CD4-positive, alpha-beta T cell treated with Interleukin-21 for 1 hour (primary cell): Measurements from ENCODE around the gene ABCC11.
"Not testable (repeated sequence)": the region's sequence is repeated elsewhere in the genome, so short reads cannot be mapped to it uniquely, and the experiment has no call there.

Experiments used
- DNase-seq: peaks from one replicate; pipeline ENCODE4 v3.0.0-alpha.2; 2020

The ABCC11 gene

DNA sequence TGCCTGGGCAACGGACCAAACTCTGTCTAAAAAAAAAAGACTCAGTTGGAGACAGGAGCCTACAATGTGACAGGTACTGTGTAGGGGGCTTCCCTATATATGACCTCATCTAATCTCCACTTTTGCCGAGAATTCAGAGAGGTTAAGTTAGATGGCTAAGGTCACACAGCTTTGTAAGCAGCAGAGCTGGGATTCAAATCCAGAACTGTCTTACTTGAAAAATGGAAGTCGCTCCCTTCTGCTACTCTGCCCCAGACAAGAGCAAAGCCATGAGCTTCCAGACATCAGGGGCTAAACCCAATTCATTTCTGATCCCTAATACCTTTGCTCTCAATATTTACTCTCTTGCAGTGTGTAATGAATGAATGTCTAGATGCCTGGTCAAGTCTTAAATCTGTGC is 50.0 kb downstream of the ABCC11 start:
- no peak for DNase-seq

DNA sequence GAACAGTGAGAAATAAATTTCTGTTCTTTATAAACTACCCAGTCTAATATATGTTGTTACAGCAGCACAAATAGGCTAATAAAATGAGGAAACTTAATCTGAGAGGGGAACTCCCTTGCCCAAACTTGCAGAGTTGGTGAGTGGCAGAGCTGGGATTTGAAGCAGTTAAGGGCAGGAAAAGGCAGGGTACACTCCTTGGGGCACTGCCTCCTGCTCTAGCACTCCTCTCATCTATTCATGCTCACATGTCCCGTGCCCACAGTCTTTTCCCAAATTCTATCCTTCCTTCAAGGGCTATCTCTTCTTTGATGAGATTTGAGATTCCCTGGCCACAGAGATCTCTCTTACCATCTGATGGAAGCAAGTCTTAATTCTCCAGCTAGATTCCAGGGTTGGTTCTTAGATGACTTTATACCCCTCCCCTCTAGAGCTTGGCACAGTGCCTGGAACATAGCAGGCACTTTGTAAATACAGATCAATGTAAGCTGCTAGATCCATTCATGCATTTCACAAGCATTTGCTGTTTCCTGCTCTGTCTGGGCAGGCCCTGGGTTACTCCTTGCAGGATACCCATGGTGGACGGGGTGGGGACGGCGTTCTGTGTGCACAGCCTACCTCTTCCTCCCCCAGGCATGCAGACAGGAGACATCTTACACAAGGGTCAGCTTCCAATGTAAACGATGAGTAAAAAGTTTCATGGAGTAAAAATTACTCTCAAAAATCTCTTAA is 52.3 kb downstream of the ABCC11 start:
- DNase-seq: no peak

DNA sequence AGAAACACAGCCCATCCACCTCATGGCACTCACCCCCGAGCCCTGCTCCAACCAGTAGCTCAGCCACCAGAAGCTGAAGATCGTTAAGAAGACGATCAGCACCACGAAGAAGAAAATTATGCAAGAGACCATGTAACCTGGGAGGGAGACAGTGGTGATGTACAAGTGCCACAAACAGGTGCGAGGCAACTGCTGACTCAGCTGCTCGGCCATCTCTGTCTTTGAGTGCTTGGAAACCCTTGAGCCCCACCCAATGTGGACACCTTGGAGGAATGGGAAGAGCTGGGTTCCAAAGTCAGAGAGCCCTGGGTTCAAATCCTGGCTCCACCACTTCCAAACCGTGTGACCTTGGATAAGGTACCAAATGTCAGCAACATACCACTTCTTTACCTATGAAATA is 53.5 kb downstream of the ABCC11 start:
- no peak for DNase-seq

DNA sequence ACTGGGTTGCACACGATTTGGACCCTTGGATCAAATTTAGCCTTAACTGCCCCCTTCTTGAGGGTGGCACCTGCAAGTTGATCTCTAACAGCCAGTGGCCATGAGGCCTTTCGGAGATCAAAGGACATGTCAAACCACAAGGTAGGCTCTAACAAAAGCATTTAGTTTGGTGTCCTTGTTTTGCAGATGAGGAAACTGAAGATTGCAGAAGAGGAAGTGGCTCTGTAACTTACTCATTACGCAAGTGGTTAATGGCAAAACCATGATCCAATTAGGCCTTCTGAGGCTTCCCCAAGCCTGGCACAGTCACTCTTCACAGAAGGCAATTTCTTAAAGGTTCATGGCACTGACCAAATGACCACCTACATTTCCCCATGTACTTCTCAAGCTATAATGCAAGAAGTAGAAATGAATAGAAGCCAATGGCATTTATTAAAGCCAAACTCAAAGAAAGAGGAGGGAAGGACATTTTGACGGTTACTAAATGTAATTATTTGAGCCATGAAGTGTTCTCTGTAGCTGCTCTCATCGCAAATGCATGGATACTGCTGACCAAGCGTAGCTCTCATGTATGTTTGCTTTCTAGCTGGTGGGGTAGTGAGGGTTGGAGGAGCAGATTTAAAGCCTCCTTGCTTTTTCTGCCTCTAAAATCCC is 58.8 kb downstream of the ABCC11 start:
- DNase-seq: peak; percentile 7

DNA sequence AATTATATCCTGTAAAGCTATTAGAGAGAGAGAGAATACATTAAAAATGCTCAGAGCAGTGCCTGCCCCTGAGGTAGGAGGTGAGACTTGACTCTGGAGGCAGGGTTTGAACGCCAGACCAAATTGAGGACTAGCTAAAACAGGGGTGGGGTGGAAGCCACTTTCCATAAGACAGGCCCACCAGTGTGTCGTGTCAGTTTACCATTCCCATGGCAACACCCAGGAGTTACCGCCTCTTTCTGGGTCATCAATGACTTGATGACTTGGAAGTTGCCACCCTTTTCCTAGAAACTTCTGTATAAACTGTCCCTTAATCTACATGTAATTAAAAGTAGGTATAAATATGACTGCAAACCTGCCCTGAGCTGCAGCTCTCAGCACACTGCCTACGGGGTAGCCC is 59.6 kb downstream of the ABCC11 start:
- DNase-seq: no peak

DNA sequence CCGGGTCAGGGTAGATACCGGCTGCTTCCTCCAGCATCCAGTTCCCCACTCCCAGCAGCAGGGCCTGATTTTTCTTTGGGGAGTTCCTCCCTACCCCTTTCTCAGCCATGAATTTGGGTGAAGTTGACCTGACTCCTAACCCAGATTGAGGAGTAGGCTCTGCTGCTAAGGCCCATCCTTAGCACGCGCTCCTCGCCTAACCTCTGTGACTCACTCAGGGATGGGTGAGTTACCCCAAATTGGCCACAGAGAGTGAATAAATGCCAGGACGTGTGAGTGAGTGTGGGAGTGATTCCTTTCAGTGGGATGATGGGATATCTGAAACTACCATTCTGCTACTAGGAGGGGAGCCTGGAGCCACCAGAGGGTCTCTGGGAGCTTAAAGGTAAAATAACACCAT is 62.7 kb downstream of the ABCC11 start:
- no peak for DNase-seq

DNA sequence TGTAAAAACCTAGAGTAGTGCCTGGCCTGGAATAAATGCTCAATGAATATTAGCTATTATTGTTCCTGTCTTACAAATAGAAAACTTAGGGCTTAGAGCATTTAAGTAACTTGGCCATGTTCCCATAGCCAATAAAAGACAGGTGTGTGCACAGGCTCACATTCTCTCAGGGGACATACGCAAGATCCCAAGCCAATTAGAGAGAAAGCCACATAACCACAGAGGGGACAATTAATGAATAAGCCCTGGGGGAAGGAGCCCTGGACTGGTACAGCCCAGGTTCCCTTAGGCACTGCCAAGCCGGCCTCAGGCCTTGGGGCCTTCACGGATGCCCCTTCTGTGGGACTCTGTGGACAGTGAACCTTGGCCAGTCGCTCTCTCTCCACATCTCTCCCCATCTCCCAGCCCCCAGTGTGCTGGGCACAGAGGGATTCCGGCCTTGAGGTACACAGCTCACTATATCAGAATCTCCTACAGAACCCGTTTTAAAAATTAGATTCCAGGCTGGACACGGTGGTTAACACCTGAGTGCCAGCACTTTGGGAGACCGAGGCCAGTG is 64.3 kb downstream of the ABCC11 start:
- DNase-seq: no peak

DNA sequence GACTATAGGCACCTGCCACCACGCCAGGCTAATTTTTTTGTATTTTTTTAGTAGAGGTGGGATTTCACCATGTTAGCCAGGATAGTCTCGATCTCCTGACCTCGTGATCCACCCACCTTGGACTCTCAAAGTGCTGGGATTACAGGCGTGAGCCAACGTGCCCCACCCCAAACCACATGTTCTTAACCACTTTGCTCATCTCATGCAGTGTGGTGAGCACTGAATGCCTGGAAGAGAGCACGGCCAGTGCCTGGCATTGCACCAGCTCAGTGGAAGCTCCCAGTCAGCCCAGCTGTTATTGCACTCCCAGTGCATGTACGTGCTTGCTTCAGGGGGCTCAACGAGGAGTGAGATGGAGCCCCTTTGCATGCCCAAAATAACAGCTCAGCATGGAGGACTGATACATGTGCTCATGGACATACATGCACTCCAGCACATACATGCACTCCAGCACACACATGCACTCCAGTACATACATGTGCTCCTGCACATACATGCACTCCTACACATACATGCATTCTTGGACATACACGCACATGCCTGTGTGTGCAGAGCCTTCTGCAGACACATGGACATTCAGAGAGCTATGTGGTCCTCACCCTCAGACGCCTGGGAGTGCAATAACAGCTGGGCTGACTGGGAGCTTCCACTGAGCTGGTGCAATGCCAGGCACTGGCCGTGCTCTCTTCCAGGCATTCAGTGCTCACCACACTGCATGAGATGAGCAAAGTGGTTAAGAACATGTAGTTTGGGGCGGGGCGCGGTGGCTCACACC is 65.4 kb downstream of the ABCC11 start:
- DNase-seq: not testable (repeated sequence)

DNA sequence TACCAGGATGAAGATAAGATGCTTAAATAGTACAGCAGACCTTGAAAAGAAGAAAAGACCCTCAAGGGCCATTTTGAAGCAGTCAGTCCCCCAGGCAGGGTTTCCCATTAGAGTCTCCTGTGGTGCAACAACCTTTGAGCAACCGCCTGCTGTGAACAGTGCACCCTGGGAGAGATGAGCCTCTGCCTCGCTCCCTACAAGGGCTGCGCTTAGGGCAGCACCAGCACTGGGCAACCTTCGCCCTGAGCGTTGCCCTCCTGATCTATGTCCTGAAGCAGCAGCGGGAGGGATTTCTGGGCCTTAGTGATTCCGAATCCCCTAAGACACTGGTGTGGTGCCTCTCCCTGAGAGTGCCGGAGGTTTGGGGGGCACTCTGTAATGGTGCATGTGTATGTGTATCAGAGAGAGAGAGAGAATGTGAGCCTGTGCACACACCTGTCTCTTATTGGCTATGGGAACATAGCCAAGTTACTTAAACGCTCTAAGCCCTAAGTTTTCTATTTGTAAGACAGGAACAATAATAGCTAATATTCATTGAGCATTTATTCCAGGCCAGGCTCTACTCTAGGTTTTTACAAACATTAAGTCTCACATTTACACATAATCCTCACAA is 66.4 kb downstream of the ABCC11 start:
- no peak for DNase-seq

DNA sequence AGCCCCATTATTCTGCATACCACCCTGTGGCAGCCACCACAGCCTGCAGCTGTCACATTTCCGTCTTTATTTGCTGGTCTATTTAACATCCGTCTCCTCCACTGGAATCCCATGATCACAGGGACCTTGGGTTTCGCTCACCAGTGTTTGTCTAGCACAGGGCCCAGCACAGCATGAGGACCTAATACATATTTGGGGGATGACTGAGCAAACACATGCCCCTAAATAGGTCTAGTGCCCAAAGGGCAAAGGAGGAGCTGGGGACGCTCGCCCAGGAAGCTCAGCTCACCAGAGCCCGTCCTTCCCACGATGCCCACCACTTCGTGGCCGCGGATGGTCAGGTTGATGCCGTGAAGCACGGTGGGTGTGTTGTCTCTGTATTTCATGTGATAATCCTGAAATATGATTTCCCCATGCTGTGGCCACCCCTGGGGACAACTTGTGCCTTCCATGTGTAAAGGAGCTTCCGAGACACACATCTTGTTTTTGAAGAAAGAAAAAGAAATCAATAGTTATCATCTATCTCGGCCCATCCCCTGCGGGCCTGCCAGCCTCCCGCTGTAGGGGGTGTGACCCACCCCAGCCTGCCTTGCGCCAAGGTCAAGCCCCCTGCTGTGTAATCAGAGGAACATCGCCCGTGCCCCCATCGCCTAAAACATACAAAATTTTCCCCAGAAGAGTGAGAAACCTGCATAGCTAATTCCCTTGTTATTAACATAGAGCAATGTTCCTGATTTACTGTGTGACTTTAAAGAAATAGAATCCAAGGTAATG is 70.5 kb downstream of the ABCC11 start:
- DNase-seq: no peak

DNA sequence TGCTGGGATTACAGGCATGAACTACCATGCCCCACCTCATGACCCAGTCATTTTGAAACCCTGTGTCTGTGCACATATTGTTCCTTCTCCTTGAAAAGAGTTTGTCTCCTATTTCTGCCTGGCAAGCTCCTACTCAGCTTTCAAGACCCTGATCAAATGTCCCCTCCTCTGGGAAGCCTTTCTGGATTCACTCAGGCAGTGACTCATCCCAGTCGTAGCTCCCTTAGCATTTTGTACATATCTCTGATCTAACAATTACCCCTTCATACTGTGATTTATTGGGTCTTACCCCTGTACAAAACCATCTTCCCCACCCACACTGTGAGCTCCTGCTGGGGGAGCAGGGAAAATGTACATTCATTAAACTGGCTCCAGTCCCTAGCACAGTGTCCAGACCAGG is 73.5 kb downstream of the ABCC11 start:
- DNase-seq: no peak

DNA sequence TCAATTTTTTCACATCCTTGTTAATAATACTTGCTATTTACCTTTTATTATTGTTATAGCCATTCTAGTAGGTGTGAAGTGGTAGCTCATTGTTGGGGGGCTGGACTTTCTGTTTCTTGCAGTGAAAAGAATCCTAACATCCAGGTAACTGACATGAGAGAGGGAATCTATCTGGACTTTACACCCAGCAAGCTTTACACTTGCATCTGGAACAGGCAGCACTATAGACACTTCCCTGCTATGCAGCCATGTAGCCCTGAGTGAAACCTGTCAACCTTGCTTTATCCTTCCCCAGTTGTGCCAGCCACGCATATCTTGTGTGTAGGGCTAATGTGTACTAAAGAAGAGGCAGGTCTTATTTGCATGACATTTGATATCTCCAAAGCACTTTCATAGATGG is 74.7 kb downstream of the ABCC11 start:
- DNase-seq: no peak

DNA sequence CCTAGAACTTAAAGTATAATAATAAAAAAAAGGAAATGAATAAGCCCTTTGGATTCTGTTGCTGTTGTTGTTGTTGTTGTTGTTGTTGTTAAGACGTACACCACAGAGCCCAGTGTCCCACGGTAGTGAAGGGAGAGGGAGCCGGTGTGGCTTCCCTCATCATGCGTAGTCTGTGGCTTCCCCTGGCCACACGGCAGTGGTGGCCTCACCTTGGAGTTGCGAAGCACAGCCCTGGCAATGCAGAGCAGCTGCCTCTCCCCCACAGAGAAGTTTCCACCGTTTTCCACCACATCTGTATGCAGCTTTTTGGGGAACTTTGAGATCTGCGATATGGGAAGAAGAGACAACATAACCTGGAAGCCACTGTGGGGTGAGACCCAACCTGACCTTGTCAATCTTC is 77.4 kb downstream of the ABCC11 start:
- no peak for DNase-seq

DNA sequence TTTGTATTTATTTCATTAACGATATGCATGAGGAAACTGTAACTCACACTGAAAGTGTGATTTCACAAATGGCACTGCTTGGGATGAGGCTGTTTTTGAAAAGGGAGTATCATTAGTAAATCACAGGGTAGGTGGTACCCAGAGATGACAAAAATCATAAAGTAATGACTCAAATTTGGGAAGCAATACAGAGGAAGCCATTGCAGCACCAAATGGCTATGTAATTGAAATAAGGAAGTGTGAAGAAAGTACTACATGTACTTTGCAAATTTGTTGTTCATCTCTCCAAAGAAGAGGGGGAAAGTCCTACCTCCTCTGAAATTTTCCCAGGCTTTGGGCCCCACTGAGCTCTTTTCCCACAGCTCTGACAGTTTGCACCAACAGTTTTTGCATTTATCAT is 79.3 kb downstream of the ABCC11 start:
- DNase-seq: no peak

DNA sequence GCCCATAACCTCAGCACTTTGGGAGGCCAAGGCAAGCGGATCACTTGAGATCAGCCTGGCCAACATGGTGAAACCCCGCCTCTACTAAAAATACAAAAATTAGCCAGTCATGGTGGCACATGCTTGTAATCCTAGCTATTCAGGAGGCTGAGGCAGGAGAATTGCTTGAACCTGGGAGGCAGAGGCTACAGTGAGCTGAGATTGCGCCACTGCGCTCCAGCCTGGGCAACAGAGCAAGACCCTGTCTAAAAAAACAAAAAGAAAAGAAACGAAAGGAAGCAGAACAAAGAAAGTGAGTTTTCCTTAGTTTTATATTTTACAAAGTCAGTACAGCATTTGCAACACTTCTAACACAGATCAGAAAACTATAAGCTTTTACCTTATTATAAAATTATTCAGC is 80.7 kb downstream of the ABCC11 start:
- not testable (repeated sequence) for DNase-seq

DNA sequence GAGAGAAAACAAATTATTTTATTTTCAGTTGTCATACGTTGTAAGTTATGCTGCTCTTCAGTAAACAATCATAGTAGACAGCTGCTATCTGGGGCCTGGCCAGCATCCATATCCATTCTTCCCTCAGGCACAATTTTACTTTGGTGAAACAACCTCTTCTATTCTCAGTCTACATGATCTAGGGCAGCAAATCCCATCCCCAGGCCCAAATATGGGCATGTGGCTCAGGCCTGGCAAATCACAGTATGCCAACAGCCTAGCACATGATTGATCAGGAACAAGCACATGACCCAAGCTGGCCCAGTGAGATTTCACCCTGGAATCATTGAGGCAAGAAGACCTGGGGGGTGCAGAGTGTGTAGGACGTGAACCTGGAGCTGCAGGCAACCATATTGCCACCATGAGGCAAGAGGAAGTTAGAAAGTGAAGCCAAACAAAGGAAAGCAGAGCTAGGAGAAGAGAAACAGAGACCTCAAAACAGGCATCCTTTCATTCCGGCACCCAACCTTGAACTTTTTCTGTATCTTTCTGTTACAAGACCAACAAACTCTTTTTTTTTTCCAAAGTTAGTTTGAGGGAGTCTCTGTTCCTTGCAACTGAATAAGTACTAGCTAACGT is 81.3 kb downstream of the ABCC11 start:
- DNase-seq: no peak

DNA sequence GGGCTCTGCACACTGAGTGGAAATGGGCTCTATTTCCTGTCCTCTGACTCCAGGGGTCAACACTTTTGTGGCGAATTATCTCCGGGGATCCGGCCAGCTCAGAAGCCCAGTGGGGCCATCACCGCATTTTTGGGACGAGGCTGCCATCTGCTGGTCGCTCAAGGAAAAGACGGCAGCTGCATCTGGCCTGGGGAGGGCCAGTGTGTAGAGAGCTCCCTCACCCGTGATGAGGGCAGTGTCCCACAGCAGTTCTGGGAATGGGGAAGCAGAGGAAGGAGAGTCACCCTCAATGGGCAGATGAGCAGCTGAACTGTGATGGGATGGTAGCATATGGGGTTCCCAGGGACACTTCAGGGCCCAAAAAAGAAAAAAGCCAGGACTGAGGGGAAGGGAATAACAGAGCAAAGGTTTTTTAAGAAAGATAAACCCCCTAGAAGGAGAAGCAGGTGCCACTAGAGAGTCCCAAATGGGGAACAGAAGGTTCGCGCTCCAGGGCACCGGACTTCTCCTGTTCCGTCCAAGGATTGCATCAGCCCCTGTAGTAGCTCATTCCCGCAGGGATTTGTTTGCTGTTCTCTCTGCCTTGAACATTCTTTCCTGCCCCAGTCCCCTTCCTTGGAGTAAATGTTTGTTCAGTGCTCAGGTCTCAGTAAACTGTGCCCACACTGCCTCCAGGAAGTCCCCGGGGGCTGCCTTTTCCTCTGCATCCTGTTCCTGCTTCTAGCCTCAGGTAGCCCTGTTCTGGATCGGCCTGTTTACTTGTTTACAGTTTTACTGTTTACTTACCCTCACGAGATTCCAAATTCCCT is 82.2 kb downstream of the ABCC11 start:
- peak; percentile 66 for DNase-seq

DNA sequence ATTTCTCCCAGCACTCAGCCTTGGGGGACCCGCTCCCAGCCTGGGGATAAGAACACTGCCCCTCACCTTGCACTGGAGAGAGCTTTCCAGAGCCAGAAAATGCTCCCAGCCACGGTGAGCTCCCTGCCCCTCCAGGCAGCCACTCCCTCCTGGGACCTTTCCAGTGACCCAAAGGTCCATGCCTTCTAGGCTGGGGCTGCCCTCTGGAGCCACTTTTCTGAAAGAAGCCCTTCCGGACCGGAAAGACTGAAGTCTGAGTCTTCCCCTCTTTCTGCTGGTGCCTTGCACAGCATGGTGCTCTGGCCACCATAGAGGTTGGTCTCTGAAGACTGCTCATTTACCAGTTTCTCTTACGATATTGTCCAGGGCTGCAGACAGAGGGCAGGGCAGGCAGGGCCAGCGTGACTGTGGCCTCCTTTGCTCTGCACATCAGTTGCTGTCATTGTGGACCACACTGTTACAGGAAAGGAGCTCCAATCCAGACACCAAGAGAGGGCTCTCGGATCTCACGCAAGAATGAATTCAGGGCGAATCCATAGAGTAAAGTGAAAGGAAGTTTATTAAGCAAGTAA is 84.4 kb downstream of the ABCC11 start:
- DNase-seq: no peak

DNA sequence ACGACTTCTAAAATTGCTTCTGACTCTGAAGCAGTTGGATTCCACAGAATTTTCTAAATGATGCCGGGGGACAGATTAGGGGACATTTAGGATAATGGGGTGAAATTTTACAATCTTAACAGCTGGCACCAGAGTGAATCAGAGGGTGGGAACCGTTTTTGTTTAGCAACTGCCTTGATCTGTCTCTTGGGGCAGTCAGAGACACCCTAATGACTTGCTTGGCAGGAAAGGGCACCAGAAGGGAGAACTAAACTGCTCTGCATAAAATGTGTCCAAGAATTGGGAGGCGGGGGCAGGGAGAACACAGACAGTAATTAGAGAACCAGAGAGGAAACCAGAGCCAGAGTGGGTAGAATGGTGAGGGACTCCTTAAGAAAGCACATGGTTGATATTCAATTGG is 85.4 kb downstream of the ABCC11 start:
- no peak for DNase-seq

DNA sequence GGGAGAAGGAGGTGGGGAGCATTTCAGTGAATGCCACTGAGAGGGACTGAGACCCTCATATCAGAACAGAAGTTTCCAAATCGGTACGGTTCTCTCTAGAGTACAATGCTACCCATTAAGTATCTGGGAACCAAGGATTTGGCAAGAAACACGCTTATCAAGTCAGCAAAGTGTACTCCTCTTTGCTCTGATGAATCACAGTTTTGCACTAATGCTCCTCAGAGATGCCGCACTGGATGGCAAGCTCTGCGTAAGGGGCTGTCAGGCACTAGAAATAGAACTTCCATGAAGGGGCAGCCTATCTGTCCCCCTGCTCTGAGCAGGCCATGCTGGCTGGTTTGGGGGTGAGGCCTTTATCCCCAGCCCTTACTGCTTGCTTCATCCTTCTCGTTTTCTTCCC is 86.8 kb downstream of the ABCC11 start:
- no peak for DNase-seq

DNA sequence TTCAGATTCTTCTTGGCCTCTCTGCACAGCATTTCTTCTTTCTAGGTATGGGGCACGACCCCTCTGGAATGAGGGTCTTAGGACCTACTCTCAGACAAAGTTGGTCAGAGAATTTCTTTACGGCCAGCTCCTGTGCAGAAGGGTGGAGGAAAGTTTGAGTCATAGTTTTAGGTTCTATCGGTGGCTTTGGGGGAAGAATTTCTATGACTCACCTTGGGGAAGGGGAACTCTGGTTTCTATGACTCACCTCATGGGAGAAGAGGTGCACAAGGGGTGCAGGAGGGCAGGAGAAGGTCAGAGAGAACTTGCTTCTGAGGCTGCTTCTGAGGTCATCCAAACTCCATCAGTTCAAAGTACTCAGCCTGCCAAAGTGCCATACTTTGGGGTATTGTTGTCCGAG is 89.0 kb downstream of the ABCC11 start:
- DNase-seq: no peak
